ENCODE data around the gene TADA2B. TPM values are rescaled to one million over a fixed set of nuclear protein-coding genes. Genes with fewer than 3 reads are reported as not detected.

TADA2B gene
- total and polyA plus RNA-seq, 2 experiments from 2014 or later: 15.4 to 20.1 TPM

DNA sequence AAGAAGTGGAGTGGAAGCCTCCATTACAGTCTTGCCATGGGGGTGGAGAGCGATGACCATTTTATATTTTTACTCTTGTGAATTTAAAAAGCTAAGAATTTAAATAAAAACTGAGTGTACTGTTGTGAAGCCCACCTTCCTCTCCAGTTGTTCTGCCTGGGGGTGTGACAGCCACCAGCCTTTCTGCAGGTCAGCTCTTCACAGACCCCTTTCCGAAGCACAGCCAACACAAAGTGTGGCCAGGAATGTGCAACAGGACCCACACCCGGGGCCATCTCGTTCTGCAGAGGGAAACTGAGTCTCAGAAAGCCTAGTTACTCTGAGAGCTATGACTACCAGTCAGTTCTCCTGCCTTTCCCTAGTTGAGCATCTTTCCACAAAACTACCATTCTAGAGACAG is 23.3 kb downstream of the TADA2B start:
- peaks cover 52% of the 10 kb centered on the region for H3K79me2 ChIP-seq
- H3K27me3 ChIP-seq: no peaks in the 10 kb centered on the region
- H3K9me3 ChIP-seq (ENCODE audit: low read depth): no peaks in the 10 kb centered on the region
- H4K20me1 ChIP-seq (ENCODE audit: insufficient read depth, poor library complexity, severe bottlenecking): peaks cover 35% of the 10 kb centered on the region
- H3K36me3 ChIP-seq (replicated peaks; ENCODE audit: insufficient read depth, low read depth): no peaks in the 10 kb centered on the region
- peak overlapping the region; percentile 54 for H3K4me3 ChIP-seq
- peak overlapping the region; percentile 87 for H3K27ac ChIP-seq
- H3K9me2 ChIP-seq (replicated peaks; ENCODE audit: insufficient read depth): no peaks in the 10 kb centered on the region
- 87% methylated on average over 4 of the region's 4 CpGs for WGBS (ENCODE audit: low lambda C conversion rate, missing lambda C conversion rate)
- H3K4me2 ChIP-seq: peak overlapping the region; percentile 97
- no peak for DNase-seq (ENCODE audit: low spot score)
- no peak overlapping the region for H2AFZ ChIP-seq
- peaks cover 17% of the 10 kb centered on the region for H3K4me1 ChIP-seq (ENCODE audit: insufficient read depth)
- no peak for TF ChIP-seq EZH2phosphoT487 (IDR thresholded peaks at IDR 0.05; ENCODE audit: low read depth, severe bottlenecking, unreplicated experiment)
- TF ChIP-seq EZH2 (IDR thresholded peaks at IDR 0.05; ENCODE audit: borderline replicate concordance): no peak
- TF ChIP-seq, protein P1, sequence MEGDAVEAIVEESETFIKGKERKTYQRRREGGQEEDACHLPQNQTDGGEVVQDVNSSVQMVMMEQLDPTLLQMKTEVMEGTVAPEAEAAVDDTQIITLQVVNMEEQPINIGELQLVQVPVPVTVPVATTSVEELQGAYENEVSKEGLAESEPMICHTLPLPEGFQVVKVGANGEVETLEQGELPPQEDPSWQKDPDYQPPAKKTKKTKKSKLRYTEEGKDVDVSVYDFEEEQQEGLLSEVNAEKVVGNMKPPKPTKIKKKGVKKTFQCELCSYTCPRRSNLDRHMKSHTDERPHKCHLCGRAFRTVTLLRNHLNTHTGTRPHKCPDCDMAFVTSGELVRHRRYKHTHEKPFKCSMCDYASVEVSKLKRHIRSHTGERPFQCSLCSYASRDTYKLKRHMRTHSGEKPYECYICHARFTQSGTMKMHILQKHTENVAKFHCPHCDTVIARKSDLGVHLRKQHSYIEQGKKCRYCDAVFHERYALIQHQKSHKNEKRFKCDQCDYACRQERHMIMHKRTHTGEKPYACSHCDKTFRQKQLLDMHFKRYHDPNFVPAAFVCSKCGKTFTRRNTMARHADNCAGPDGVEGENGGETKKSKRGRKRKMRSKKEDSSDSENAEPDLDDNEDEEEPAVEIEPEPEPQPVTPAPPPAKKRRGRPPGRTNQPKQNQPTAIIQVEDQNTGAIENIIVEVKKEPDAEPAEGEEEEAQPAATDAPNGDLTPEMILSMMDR (IDR thresholded peaks at IDR 0.05; ENCODE audit: poor library complexity): no peak

DNA sequence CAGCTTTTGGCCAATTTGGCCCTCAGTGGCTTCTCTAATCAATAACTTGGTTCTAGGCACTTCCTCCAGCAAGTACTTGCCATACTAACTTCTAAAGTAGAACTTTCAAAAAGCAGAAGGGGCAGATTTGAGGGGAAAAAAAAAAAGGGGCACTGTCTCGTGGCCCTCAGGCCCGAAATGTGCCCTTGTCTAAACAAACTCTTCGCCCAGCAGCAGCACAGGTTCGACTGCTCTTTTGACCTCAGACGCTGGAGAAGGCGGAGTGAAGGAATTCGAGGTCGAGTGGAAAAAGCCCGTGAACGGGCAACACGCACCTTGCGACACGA is 23.9 kb downstream of the TADA2B start:
- no peaks in the 10 kb centered on the region for H3K9me3 ChIP-seq (ENCODE audit: low read depth)
- H2AFZ ChIP-seq: peak overlapping the region; percentile 31
- H3K36me3 ChIP-seq (replicated peaks; ENCODE audit: insufficient read depth, low read depth): no peaks in the 10 kb centered on the region
- H3K4me2 ChIP-seq: peak overlapping the region; percentile 97
- no peaks in the 10 kb centered on the region for H3K9me2 ChIP-seq (replicated peaks; ENCODE audit: insufficient read depth)
- H3K4me1 ChIP-seq (ENCODE audit: insufficient read depth): peaks cover 17% of the 10 kb centered on the region
- TF ChIP-seq, protein P1 (IDR thresholded peaks at IDR 0.05; ENCODE audit: poor library complexity): no peak
- TF ChIP-seq EZH2 (IDR thresholded peaks at IDR 0.05; ENCODE audit: borderline replicate concordance): no peak
- no peak for TF ChIP-seq EZH2phosphoT487 (IDR thresholded peaks at IDR 0.05; ENCODE audit: low read depth, severe bottlenecking, unreplicated experiment)
- no peak for DNase-seq (ENCODE audit: low spot score)
- peak overlapping the region; percentile 87 for H3K27ac ChIP-seq
- peaks cover 52% of the 10 kb centered on the region for H3K79me2 ChIP-seq
- no peaks in the 10 kb centered on the region for H3K27me3 ChIP-seq
- H3K4me3 ChIP-seq: peak overlapping the region; percentile 54
- peaks cover 35% of the 10 kb centered on the region for H4K20me1 ChIP-seq (ENCODE audit: insufficient read depth, poor library complexity, severe bottlenecking)
- 6% methylated on average over 13 of the region's 13 CpGs for WGBS (ENCODE audit: low lambda C conversion rate, missing lambda C conversion rate)

DNA sequence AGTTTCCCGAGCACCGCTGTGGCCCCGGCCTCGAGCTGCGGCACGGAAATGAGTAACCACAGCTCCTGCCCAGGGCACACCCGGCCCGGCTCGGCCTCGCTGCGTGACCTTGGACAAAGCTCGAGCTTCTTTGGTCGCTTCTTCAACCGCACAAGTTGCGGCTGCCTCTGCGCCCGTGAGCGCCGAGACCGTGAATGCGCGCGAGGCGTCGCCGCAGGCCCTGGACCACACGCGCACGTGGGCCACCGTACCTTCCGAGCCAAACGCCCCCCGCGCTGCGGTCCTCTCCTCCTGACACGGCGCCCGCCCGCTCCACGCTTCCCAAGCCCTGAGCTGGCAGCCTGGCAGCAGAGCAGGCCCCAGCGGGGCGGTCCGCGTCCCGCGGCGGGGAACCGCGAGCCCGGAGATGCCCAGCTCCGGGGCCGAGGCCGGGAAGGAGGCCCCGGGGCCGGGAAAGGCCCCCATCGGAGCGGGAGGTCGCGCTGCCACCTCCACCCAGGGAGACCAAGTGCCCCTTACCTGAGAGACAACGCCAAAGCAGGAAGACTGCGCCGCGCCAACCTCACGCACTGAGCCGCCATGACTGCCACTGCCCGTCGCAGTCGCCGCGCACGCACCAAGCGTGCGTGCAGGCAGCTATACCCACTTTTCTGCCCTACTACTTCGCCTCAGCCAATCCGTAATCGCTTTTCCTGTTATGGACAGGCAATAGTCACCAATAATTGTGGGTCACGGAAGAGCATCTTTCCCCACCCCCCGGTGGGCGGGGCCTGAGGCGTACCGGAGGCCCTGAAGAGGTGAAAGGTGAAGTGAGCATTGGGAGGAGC is 24.5 kb downstream of the TADA2B start, which contains the start of gene GRPEL1:
TSS of gene GRPEL1 (minus strand) at position 613 of the 827 bp plus-strand sequence. CDS start at position 581, 32 bp downstream.
- Histone ChIP-seq H3K27ac (peak within 1 kb of the TSS; percentile 87), H3K36me3 (replicated peaks; ENCODE audit: insufficient read depth, low read depth) (no peaks in the 10 kb centered on the region), H3K4me1 (ENCODE audit: insufficient read depth) (peaks cover 17% of the 10 kb centered on the region), H3K4me2 (peak within 1 kb of the TSS; percentile 97), H3K27me3 (no peaks in the 10 kb centered on the region), H2AFZ (peak within 1 kb of the TSS; percentile 39), H3K9me2 (replicated peaks; ENCODE audit: insufficient read depth) (no peaks in the 10 kb centered on the region), H3K4me3 (peak within 1 kb of the TSS; percentile 54), H3K79me2 (peaks cover 52% of the 10 kb centered on the region), H4K20me1 (ENCODE audit: insufficient read depth, poor library complexity, severe bottlenecking) (peaks cover 35% of the 10 kb centered on the region), H3K9me3 (ENCODE audit: low read depth) (no peaks in the 10 kb centered on the region)
- peak; percentile 100 for DNase-seq (ENCODE audit: low spot score)
- TF ChIP-seq EZH2 (IDR thresholded peaks at IDR 0.05; ENCODE audit: borderline replicate concordance): no peak
- TF ChIP-seq, protein P1 (IDR thresholded peaks at IDR 0.05; ENCODE audit: poor library complexity): no peak
- no peak for TF ChIP-seq EZH2phosphoT487 (IDR thresholded peaks at IDR 0.05; ENCODE audit: low read depth, severe bottlenecking, unreplicated experiment)
- WGBS (ENCODE audit: low lambda C conversion rate, missing lambda C conversion rate): under 1% methylated on average over 69 of the region's 81 CpGs

Data from hepatocyte (in vitro differentiated cells).